ENCODE measurements around the gene CYP4F22. TPM values are rescaled to one million over a fixed set of nuclear protein-coding genes. Genes with fewer than 3 reads are reported as not detected.

CYP4F22 gene
- total and polyA plus RNA-seq, 9 of the 15 experiments (the other 6 are each of a cell fraction or from before 2014, with no cell fraction given): not detected

- no peak for TF ChIP-seq ZBTB49 (CRISPR knock-in tag; IDR thresholded peaks at IDR 0.05; ENCODE audit: borderline replicate concordance)
- no peak for TF ChIP-seq NR3C1 (CRISPR knock-in tag; IDR thresholded peaks at IDR 0.05)
- 0 out of 4 replicates have a peak, but pooled peaks of 1 of the 2 experiments have one; percentile 45 for TF ChIP-seq UBTF (IDR thresholded peaks at IDR 0.05; ENCODE audit: borderline replicate concordance in 1 of 2, low read depth in 2 of 2, low read length in 2 of 2)
- TF ChIP-seq JUN (IDR thresholded peaks at IDR 0.05; ENCODE audit: borderline replicate concordance, low read depth, low read length): peak; percentile 48; the same call in 1 of the 2 replicates
- TF ChIP-seq JUN (CRISPR knock-in tag; IDR thresholded peaks at IDR 0.05; ENCODE audit: borderline replicate concordance): no peak
- no peak for TF ChIP-seq STAT6 (CRISPR knock-in tag; IDR thresholded peaks at IDR 0.05)
- TF ChIP-seq FOXA3 (CRISPR knock-in tag; conservative IDR thresholded peaks at IDR 0.05 in 1 of 2, IDR thresholded peaks at IDR 0.05 in 1 of 2): no peak
- no peak for TF ChIP-seq CREB5 (CRISPR knock-in tag; IDR thresholded peaks at IDR 0.05)
- no peak for TF ChIP-seq ZNF57 (CRISPR knock-in tag; IDR thresholded peaks at IDR 0.05)
- TF ChIP-seq NR2F6 (CRISPR knock-in tag; IDR thresholded peaks at IDR 0.05): no peak
- TF ChIP-seq NR2C1 (IDR thresholded peaks at IDR 0.05): no peak
- no peak for TF ChIP-seq NR2C1 (tag; IDR thresholded peaks at IDR 0.05)
- TF ChIP-seq FOXK2 (conservative IDR thresholded peaks at IDR 0.05 in 1 of 2, IDR thresholded peaks at IDR 0.05 in 1 of 2; ENCODE audit: low read depth in 2 of 2): no peak; a peak in 1 of 4 replicates
- peak; percentile 88; the same call in 1 of the 2 replicates for TF ChIP-seq KLF13 (tag; IDR thresholded peaks at IDR 0.05; ENCODE audit: borderline replicate concordance, low read depth)
- peak; percentile 86 for TF ChIP-seq SMC3 (conservative IDR thresholded peaks at IDR 0.05; ENCODE audit: insufficient read depth, low read depth, low read length)
Measured at GRCh38 chr19:15555759-15556633, 47.7 kb downstream of the CYP4F22 start (continued).

Measured in K562 (cell line).